CD8-positive, alpha-beta memory T cell (primary cell): Measurements from ENCODE around the gene NDUFA13. TPM values are rescaled to one million over a fixed set of nuclear protein-coding genes. Genes with fewer than 3 reads are reported as not detected.
A peak's percentile ranks its signal among the peaks of the same experiment; 100 is the strongest.

Source experiments
- CTCF ChIA-PET: fragments of 350-600 bp; sonication (Branson Sonifier 250); formaldehyde crosslinking; loops from one replicate; lab custom pipeline; 2021; ENCODE audit warnings: antibody characterized with exemption; lab: Charles Lee
- POLR2A ChIA-PET: fragments of 350-600 bp; sonication (Branson Sonifier 250); formaldehyde crosslinking; loops from one replicate; lab custom pipeline; 2021; ENCODE audit warnings: antibody characterized with exemption; lab: Charles Lee
- DNase-seq, 5 donors: peaks; one replicate each; pipeline versions ENCODE4 v3.0.0 to v3.0.0-alpha.2; 2020 to 2022; ENCODE audit warnings: mixed read lengths in 1 of 5
- H3K27ac ChIP-seq: one replicate; pipeline ENCODE4 v1.7.0; 2013; ENCODE audit warnings: low read depth, mild to moderate bottlenecking, low read length, moderate library complexity
- H3K27me3 ChIP-seq: 2 replicates; pipeline ENCODE4 v1.7.0; 2013; ENCODE audit warnings: low read length, mild to moderate bottlenecking; ENCODE audit not compliant: insufficient read depth, poor library complexity, severe bottlenecking
- H3K36me3 ChIP-seq: 2 replicates; pipeline ENCODE4 v1.7.0; 2013; ENCODE audit warnings: mild to moderate bottlenecking, low read length, moderate library complexity; ENCODE audit not compliant: insufficient read depth
- H3K4me1 ChIP-seq: 2 replicates; pipeline ENCODE4 v1.7.0; 2013; ENCODE audit warnings: mild to moderate bottlenecking, low read length, moderate library complexity; ENCODE audit not compliant: insufficient read depth
- H3K4me3 ChIP-seq: 2 replicates; pipeline ENCODE4 v1.7.0; 2013; ENCODE audit warnings: mild to moderate bottlenecking, low read length
- H3K9me3 ChIP-seq: 2 replicates; pipeline ENCODE4 v1.7.0; 2013; ENCODE audit warnings: mild to moderate bottlenecking, low read length
- H3K27ac Mint-ChIP-seq, 8 donors: one replicate each; pipeline ENCODE4 v1.8.0; 2020 to 2021; ENCODE audit warnings: mixed read lengths in 8 of 8, mild to moderate bottlenecking in 6 of 8, inconsistent platforms in 3 of 8, moderate library complexity in 3 of 8
- H3K27me3 Mint-ChIP-seq, 2 donors: one replicate each; pipeline ENCODE4 v1.8.0; 2020 to 2021; ENCODE audit warnings: mixed read lengths in 2 of 2, mild to moderate bottlenecking in 1 of 2, moderate library complexity in 1 of 2
- H3K36me3 Mint-ChIP-seq, 3 donors: one replicate each; pipeline ENCODE4 v1.8.0; 2020 to 2021; ENCODE audit warnings: mixed read lengths in 3 of 3, inconsistent platforms in 1 of 3, mild to moderate bottlenecking in 1 of 3
- H3K4me1 Mint-ChIP-seq, 3 donors: one replicate each; pipeline ENCODE4 v1.8.0; 2020 to 2021; ENCODE audit warnings: mixed read lengths in 3 of 3, inconsistent platforms in 1 of 3, mild to moderate bottlenecking in 1 of 3
- H3K4me3 Mint-ChIP-seq, 7 donors: one replicate each; pipeline ENCODE4 v1.8.0; 2020 to 2021; ENCODE audit warnings: mixed read lengths in 7 of 7, mild to moderate bottlenecking in 6 of 7, moderate library complexity in 4 of 7, inconsistent platforms in 2 of 7
- H3K9me3 Mint-ChIP-seq, 5 donors: one replicate each; pipeline ENCODE4 v1.8.0; 2020 to 2022; ENCODE audit warnings: mixed read lengths in 5 of 5, mild to moderate bottlenecking in 3 of 5, moderate library complexity in 2 of 5, inconsistent platforms in 1 of 5
- polyA plus RNA-seq: library from polyadenylated mRNA; unstranded; fragments of 300-500 nt; fragmentation: Illumina TruSeq; gene quantifications from one replicate; pipeline ENCODE4 v1.2.3, GENCODE V29; 2021
- total RNA-seq, 2 experiments: library from RNA; stranded (reverse); gene quantifications; one replicate each; pipeline ENCODE4 v1.2.3, GENCODE V29; 2021

Gene NDUFA13
- total and polyA plus RNA-seq, 3 experiments from 2014 or later = 334 to 341 (median 337) TPM

- no peak overlapping the region for H3K27ac Mint-ChIP-seq
- peaks cover 0 to 4% of the 10 kb centered on the region in 2 donors for H3K27me3 Mint-ChIP-seq
- Histone ChIP-seq H3K4me1 (peaks cover 24% of the 10 kb centered on the region), H3K27ac (no peak overlapping the region), H3K9me3 (no peaks in the 10 kb centered on the region), H3K36me3 (no peaks in the 10 kb centered on the region), H3K27me3 (peaks cover 3% of the 10 kb centered on the region), H3K4me3 (no peak overlapping the region)
- H3K4me3 Mint-ChIP-seq = no peak overlapping the region
- DNase-seq = no peak
- peaks cover 16 to 33% (median 18%) of the 10 kb centered on the region in 3 donors for H3K4me1 Mint-ChIP-seq
- ChIA-PET CTCF (interaction anchor here (1.0 to 3.4 kb wide), 2 partner anchors 11 kb away, joined by 3 to 13 read pairs; no protein-coding TSS in a partner anchor), POLR2A (no interaction called here)
- peaks cover 0 to 3% (median 0%) of the 10 kb centered on the region in 5 donors for H3K9me3 Mint-ChIP-seq
- no peaks in the 10 kb centered on the region for H3K36me3 Mint-ChIP-seq
These were observed 27.1 kb downstream of the NDUFA13 start for GRCh38 chr19:19543101-19543500.

DNA sequence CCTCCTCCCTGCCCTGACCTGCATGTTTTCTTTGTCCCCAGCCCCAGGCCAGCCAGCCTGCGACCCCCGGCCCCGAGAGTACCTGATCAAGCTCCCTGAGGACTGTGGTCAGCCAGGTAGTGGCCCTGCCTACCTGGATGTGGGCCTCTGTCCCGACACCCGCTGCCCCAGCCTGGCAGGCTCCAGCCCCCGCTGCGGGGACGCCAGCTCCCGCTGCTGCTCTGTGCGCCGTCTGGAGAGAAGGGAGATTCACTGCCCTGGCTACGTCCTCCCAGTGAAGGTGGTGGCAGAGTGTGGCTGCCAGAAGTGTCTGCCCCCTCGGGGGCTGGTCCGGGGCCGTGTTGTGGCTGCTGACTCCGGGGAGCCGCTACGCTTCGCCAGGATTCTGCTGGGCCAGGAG is 27.6 kb downstream of the NDUFA13 start:
- POLR2A ChIA-PET = no interaction called here
- Mint-ChIP-seq H3K27ac (no peak overlapping the region), H3K27me3 (peaks cover under 1 to 4% of the 10 kb centered on the region in 2 donors), H3K9me3 (peaks cover 0 to 3% (median 0%) of the 10 kb centered on the region in 5 donors), H3K4me3 (no peak overlapping the region), H3K36me3 (no peaks in the 10 kb centered on the region), H3K4me1 (peaks cover 13 to 30% (median 16%) of the 10 kb centered on the region in 3 donors)
- peaks cover 21% of the 10 kb centered on the region for H3K4me1 ChIP-seq
- no peak overlapping the region for H3K4me3 ChIP-seq
- CTCF ChIA-PET = interaction anchor here (1.0 to 3.4 kb wide), 2 partner anchors 11 to 12 kb away, joined by 3 to 13 read pairs; no protein-coding TSS in a partner anchor
- DNase-seq = peak in 1 of 5 donors; percentile 44
- H3K27ac ChIP-seq = no peak overlapping the region
- H3K9me3 ChIP-seq = no peaks in the 10 kb centered on the region
- no peaks in the 10 kb centered on the region for H3K36me3 ChIP-seq
- H3K27me3 ChIP-seq = peaks cover 3% of the 10 kb centered on the region

DNA sequence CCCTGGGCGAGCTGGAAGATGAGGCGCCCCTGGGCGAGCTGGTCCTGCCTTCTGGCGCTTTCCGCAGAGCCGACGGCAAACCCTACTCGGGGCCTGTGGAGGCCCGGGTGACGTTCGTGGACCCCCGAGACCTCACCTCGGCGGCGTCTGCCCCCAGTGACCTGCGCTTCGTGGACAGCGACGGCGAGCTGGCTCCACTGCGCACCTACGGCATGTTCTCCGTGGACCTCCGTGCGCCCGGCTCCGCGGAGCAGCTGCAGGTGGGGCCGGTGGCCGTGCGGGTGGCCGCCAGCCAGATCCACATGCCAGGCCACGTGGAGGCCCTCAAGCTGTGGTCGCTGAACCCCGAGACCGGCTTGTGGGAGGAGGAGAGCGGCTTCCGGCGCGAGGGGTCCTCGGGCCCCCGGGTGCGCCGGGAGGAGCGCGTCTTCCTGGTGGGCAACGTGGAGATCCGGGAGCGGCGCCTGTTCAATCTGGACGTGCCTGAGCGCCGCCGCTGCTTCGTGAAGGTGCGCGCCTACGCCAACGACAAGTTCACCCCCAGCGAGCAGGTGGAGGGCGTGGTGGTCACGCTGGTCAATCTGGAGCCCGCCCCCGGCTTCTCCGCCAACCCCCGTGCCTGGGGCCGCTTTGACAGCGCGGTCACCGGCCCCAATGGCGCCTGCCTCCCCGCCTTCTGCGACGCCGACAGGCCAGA is 28.4 kb downstream of the NDUFA13 start:
- no peak for DNase-seq
- Histone ChIP-seq H3K27me3 (peaks cover 3% of the 10 kb centered on the region), H3K36me3 (no peaks in the 10 kb centered on the region), H3K4me1 (peaks cover 17% of the 10 kb centered on the region), H3K9me3 (no peaks in the 10 kb centered on the region), H3K4me3 (no peak overlapping the region), H3K27ac (no peak overlapping the region)
- ChIA-PET CTCF (interaction anchor here (3.4 kb wide), 1 partner anchor 10 kb away, joined by 13 read pairs; no protein-coding TSS in a partner anchor), POLR2A (no interaction called here)
- Mint-ChIP-seq H3K9me3 (no peaks in the 10 kb centered on the region), H3K4me3 (no peak overlapping the region), H3K27me3 (peaks cover 4% of the 10 kb centered on the region in 2 donors), H3K27ac (no peak overlapping the region), H3K36me3 (no peaks in the 10 kb centered on the region), H3K4me1 (peaks cover 9 to 23% (median 10%) of the 10 kb centered on the region in 3 donors)

DNA sequence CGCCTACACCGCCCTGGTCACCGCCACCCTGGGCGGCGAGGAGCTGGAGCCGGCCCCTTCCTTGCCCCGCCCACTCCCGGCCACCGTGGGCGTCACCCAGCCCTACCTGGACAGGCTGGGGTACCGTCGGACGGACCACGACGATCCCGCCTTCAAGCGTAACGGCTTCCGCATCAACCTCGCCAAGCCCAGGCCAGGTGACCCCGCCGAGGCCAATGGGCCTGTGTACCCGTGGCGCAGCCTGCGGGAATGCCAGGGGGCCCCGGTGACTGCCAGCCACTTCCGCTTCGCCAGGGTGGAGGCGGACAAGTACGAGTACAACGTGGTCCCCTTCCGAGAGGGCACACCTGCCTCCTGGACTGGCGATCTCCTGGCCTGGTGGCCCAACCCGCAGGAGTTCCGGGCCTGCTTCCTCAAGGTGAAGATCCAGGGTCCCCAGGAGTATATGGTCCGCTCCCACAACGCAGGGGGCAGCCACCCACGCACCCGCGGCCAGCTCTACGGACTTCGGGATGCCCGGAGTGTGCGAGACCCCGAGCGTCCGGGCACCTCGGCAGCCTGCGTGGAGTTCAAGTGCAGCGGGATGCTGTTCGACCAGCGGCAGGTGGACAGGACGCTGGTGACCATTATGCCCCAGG is 29.0 kb downstream of the NDUFA13 start:
- Mint-ChIP-seq H3K36me3 (no peaks in the 10 kb centered on the region), H3K4me3 (no peak overlapping the region), H3K27me3 (peaks cover 4 to 7% of the 10 kb centered on the region in 2 donors), H3K9me3 (no peaks in the 10 kb centered on the region), H3K27ac (no peak overlapping the region), H3K4me1 (peaks cover 9 to 19% (median 10%) of the 10 kb centered on the region in 3 donors)
- peaks cover 17% of the 10 kb centered on the region for H3K4me1 ChIP-seq
- H3K27me3 ChIP-seq = peaks cover 3% of the 10 kb centered on the region
- H3K36me3 ChIP-seq = no peaks in the 10 kb centered on the region
- no peak overlapping the region for H3K27ac ChIP-seq
- no peak for DNase-seq
- no peaks in the 10 kb centered on the region for H3K9me3 ChIP-seq
- CTCF ChIA-PET = interaction anchor here (3.4 kb wide), 1 partner anchor 9 kb away, joined by 13 read pairs; no protein-coding TSS in a partner anchor
- H3K4me3 ChIP-seq = no peak overlapping the region
- POLR2A ChIA-PET = no interaction called here

DNA sequence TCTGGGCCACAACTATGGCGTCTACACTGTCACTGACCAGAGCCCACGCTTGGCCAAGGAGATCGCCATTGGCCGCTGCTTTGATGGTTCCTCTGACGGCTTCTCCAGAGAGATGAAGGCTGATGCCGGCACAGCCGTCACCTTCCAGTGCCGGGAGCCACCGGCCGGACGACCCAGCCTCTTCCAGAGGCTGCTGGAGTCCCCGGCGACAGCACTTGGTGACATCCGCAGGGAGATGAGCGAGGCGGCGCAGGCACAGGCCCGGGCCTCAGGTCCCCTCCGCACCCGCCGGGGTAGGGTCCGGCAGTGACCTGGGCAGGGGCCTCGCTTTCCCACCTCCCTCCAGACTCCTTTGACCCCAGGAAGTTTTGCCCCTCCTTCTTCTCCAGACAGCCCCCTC is 29.7 kb downstream of the NDUFA13 start:
- CTCF ChIA-PET = interaction anchor here (3.4 kb wide), 1 partner anchor 9 kb away, joined by 13 read pairs; no protein-coding TSS in a partner anchor

DNA sequence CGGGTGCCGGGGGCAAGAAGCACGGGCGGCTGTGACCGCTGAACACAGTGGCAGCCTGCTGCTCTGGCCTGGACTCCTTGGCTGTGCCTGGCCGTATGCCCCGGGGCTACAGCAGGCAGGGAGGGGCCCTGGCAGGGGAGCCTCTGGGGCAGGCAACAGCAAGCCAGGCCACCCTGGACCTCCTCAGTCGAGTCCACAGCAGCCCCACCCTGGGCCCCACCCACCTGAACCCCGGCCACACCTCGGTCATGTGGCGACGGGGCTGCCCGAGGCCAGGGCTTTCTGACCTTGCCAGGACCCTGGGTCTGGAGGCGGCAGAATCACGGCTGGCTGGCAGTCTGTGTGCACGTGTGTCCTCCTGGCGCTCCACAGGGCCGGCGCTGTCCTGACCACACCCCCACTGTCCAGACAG is 30.7 kb downstream of the NDUFA13 start:
- no peak overlapping the region for H3K4me3 ChIP-seq
- H3K27me3 ChIP-seq = peaks cover under 1% of the 10 kb centered on the region
- H3K36me3 ChIP-seq = no peaks in the 10 kb centered on the region
- peaks cover 4% of the 10 kb centered on the region for H3K4me1 ChIP-seq
- CTCF ChIA-PET = no interaction called here
- H3K9me3 ChIP-seq = no peaks in the 10 kb centered on the region
- Mint-ChIP-seq H3K9me3 (no peaks in the 10 kb centered on the region), H3K4me3 (no peak overlapping the region), H3K27me3 (peaks cover 4 to 8% of the 10 kb centered on the region in 2 donors), H3K27ac (no peak overlapping the region), H3K36me3 (no peaks in the 10 kb centered on the region), H3K4me1 (peaks cover 0 to 6% (median 3%) of the 10 kb centered on the region in 3 donors)
- no peak overlapping the region for H3K27ac ChIP-seq
- POLR2A ChIA-PET = no interaction called here
- DNase-seq = no peak

More for the DNA sequence above, 29.7 kb downstream of the NDUFA13 start:
- Histone ChIP-seq H3K9me3 (no peaks in the 10 kb centered on the region), H3K4me1 (peaks cover 15% of the 10 kb centered on the region), H3K36me3 (no peaks in the 10 kb centered on the region), H3K4me3 (no peak overlapping the region), H3K27ac (no peak overlapping the region), H3K27me3 (peaks cover 3% of the 10 kb centered on the region)
- Mint-ChIP-seq H3K9me3 (no peaks in the 10 kb centered on the region), H3K4me1 (peaks cover 7 to 15% (median 7%) of the 10 kb centered on the region in 3 donors), H3K36me3 (no peaks in the 10 kb centered on the region), H3K4me3 (no peak overlapping the region), H3K27me3 (peaks cover 4 to 8% of the 10 kb centered on the region in 2 donors), H3K27ac (no peak overlapping the region)
- no peak for DNase-seq
- POLR2A ChIA-PET = no interaction called here

GRCh38 chr19:19547674-19548336 is 31.8 kb downstream of the NDUFA13 start:
- CTCF ChIA-PET = no interaction called here
- Histone ChIP-seq H3K27me3 (no peaks in the 10 kb centered on the region), H3K36me3 (no peaks in the 10 kb centered on the region), H3K4me3 (no peak overlapping the region), H3K4me1 (no peaks in the 10 kb centered on the region), H3K9me3 (no peaks in the 10 kb centered on the region), H3K27ac (no peak overlapping the region)
- no peaks in the 10 kb centered on the region for H3K9me3 Mint-ChIP-seq
- H3K27ac Mint-ChIP-seq = peak overlapping the region in 1 of 8 donors; percentile 23
- DNase-seq = no peak
- POLR2A ChIA-PET = no interaction called here
- no peaks in the 10 kb centered on the region for H3K36me3 Mint-ChIP-seq
- no peaks in the 10 kb centered on the region for H3K4me1 Mint-ChIP-seq
- peaks cover 4 to 8% of the 10 kb centered on the region in 2 donors for H3K27me3 Mint-ChIP-seq
- H3K4me3 Mint-ChIP-seq = no peak overlapping the region
